Stimulated activated CD8-positive, alpha-beta memory T cell treated with anti-CD3 and anti-CD28 coated beads, Interleukin-12 subunit alpha, Interleukin-12 subunit beta, amount 100 ng/mL, for 24 hours (primary cell): Measurements from ENCODE around the gene ERF.

Source experiments
- DNase-seq: peaks from one replicate; pipeline ENCODE4 v3.0.0-alpha.2; 2020; ENCODE audit errors: extremely low read depth

Gene ERF

DNA sequence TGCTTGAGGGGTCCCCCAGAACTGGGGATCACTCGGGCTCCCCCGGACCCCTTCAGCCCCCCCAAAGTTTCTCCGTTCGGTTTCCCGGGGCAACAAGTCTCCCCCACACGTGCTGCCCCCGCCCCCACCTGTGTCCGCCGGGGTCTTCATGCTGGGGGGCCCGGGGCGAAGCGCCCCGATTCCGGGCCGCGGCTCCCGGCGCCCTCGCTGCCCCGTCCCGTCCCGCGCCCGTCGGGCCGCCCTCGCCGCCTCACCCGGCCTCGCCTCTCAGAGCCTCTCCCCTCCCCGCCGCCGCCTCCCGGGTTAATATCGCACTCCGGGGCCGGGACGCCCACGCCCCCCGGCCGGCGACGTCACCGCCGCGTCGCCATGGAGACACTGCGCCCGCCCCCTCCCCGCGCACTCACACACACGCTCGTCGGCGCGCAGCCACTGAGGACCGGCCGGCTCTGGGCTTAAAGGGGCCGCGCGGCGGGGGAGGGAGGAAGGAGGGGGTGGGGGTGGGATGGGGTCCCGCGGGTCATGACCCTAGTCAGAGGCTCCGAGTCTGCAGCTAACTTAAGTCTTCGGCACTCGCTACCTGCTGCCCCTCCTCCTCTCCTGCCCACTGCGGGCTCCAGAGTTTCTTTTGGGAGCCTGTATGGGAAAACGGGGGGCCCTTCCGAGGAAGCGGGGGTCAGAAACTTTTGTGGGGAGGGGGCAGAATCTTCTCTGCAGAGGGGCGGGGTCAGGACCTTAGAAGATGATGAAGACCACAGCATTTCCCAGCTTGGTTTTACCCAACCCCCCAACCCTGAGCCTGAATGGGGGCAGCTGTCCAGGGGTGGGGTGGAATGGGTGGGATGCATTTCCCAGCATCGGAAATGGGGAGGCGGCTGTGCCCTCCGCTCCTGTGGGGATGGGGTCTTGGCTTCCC lies at the start of gene ERF:
ERF (minus strand) TSS at position 279 of the 916 bp plus-strand sequence; CDS start at position 150, 129 bp downstream.
- DNase-seq, result peak; percentile 83

DNA sequence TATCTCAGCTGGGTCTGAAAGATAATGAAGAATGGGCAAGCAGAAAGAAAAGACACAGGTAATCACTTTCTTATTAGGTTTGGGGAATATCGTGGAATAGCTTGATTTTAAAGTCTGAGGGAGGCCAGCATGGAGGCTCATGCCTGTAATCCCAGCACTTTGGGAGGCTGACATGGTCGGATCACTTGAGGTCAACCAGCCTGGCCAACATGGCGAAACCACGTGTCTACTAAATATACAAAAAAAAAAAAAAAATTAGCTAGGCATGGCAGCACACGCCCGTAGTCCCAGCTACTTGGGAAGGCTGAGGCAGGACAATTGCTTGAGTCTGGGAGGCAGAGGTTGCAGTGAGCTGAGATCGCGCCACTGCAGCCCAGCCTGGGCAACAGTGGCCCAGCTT lies 48.9 kb upstream of the ERF start:
- no peak for DNase-seq

DNA sequence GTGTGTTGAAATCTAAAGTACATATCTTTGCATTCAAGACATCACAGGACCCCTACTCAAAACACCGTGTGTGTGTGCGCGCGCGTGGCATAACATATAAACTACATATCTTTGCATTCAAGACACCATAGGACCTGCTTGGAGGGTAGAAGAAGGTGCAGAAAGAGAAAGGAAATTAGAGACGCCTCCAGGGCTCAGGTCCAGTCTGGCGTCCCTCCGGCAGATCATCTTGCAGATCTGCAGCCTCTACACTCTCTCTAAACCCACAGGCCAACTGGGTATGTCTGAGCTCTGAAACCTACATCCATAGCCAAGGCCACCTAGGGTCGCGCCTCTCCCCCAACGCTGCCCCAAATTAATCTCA lies 48.2 kb upstream of the ERF start:
- no peak for DNase-seq

DNA sequence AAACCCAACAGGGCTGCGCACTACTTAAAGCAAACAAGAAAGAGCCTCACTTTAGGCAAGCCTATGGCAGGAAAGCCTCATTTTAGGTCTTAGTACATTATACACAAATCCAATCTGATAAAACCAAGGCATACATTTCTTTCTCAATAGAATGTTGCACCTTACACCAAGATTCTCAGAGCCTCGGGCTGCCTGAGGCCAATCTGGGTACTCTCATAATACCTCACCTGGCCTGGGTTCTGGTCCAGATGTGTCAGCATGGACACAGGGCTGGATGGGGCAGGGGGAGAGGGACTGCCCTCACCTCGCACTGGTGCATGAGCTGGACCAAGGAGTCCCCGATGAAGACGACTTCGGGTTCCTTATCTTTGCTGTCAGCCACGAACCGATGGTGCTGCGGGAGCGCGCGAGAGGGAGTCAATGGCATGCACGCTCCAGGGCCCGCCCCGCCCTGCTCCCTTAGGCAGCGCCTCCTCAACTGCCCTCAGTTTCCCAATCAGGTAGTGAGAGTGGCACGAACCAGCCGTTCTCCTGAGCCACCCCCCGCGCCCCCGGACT lies 46.8 kb upstream of the ERF start, which contains the start of gene PRR19:
PRR19 (plus strand) TSS at position 487 of the 558 bp plus-strand sequence. CDS start 7,453 bp downstream, outside the sequence.
- DNase-seq, result no peak

DNA sequence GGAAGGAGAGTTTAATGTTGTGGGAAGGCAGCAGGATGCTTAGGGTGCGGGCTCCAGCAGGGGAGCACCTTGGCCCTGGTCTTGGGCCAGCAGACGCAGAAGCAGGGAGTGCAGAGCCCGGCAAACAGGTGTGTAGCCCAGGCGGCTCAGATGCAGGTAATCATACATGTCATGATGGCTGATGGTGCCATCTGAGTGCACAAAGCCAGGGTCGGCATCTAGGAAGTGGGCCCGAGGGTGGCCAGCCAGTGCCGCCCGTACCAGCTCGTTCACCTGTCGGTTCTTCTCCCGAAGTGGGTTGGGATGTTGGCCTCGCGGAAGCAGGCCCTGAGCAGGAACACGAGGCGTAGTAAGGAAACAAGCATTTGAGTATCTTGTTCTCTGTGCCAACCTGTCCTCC lies 42.1 kb upstream of the ERF start:
- no peak for DNase-seq

DNA sequence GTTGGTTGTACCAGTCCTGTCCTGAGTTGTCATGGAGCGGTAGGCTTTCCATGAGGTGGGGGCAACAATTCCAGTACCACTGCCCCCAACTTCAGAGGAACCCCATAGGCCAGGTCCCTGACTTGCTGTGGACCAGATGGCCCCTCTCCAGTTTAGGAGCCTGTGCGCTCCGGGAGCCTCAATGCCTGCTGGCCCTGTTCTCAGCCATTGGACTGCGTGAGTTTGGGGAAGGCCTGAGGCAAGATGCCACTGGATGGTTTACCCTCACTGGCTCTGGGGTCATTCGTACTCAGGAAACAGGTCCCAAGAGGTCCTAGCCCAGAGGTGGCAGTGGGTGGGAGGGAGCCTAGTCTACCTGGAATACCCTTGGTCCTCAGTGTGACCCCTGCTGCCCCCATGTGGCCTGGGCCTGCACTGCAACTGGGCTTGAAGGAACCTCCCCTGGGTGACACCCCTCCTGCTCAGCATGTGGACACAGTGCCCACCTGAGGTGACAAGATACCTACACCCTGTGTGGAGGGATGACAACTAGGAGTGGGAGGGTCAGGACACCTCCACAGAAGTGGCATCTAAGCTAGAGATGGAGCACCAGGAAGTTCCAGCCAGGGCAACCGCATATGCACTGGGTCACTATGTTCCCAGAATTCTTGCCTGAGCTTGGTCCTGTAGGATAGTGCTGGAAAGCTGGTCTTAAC lies 41.0 kb upstream of the ERF start:
- peak; percentile 64 for DNase-seq

DNA sequence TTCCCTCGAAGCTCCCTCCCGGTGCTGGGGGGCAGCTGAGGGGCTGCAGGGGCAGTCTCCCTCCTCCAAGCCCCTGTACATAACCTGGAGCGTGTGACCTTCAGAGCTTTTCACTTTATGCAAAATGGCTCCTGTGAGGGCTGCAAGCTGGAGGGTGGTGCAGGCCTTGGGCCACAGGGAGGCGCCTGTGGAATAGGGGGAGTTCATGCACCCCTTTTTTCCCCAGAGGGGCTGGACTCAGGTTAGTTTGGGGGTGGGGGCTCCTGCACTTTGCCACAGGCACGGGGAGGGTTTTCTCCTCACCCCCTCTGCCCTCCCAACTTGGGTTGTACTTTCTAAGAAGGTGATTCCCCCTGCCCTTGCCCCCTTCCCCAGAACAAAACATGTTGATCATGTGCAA lies 40.4 kb upstream of the ERF start:
- no peak for DNase-seq

DNA sequence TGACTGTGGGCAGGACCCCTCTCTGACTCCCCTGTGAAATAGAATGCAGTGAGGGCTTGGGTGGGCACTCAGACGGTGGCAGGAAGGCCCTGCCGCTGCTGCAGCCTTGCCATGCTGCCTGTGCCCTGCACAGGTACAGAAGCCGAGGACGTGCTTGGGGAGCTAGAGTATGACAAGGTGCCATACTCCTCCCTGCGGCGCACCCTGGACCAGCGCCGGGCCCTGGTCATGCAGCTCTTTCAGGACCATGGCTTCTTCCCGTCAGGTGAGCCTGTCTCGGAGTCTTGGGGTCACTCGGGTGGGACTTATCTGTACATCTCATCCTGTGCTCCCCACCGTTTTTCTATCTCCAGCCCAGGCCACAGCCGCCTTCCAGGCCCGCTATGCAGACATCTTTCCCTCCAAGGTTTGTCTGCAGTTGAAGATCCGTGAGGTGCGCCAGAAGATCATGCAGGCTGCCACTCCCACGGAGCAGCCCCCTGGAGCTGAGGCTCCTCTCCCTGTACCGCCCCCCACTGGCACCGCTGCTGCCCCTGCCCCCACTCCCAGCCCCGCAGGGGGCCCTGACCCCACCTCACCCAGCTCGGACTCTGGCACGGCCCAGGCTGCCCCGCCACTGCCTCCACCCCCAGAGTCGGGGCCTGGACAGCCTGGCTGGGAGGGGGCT lies 39.7 kb upstream of the ERF start:
- DNase-seq, result no peak

DNA sequence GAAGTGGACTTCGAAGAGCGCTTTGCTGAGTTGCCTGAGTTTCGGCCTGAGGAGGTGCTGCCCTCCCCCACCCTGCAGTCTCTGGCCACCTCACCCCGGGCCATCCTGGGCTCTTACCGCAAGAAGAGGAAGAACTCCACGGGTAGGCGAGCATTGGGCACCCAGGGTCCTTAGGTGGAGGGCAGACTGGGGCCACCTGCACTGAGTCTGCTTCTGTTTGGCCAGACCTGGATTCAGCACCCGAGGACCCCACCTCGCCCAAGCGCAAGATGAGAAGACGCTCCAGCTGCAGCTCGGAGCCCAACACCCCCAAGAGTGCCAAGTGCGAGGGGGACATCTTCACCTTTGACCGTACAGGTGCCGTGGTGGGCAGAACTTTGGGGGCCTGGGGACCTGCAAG lies 39.0 kb upstream of the ERF start:
- DNase-seq, result no peak

DNA sequence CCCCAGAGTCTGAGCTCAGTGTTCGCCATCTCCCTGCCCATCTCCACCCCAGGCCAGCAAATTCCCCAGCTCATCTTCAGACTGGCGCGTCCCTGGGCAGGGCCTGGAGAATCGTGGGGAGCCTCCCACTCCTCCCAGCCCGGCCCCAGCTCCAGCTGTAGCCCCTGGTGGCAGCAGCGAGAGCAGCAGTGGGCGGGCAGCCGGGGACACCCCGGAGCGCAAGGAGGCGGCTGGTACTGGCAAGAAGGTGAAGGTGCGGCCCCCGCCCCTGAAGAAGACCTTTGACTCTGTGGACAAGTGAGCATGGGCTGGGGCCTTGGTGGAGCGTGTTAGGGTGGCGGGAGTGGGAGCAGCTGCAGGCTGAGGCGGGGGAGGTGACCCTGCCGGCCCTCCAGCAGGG lies 38.6 kb upstream of the ERF start:
- DNase-seq, result no peak

DNA sequence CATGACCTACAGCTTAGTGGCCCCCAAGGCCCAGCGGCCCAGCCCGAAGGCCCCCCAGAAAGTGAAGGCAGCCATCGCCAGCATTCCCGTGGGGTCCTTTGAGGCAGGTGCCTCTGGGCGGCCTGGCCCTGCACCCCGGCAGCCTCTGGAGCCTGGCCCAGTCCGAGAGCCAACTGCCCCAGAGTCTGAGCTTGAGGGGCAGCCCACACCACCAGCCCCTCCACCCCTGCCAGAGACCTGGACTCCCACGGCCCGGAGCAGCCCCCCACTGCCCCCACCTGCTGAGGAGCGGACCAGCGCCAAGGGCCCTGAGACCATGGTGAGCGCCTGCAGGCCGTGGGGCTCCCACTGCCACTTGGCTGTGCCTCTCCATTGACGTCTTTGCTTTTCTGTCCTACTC lies 38.0 kb upstream of the ERF start:
- DNase-seq, result no peak

DNA sequence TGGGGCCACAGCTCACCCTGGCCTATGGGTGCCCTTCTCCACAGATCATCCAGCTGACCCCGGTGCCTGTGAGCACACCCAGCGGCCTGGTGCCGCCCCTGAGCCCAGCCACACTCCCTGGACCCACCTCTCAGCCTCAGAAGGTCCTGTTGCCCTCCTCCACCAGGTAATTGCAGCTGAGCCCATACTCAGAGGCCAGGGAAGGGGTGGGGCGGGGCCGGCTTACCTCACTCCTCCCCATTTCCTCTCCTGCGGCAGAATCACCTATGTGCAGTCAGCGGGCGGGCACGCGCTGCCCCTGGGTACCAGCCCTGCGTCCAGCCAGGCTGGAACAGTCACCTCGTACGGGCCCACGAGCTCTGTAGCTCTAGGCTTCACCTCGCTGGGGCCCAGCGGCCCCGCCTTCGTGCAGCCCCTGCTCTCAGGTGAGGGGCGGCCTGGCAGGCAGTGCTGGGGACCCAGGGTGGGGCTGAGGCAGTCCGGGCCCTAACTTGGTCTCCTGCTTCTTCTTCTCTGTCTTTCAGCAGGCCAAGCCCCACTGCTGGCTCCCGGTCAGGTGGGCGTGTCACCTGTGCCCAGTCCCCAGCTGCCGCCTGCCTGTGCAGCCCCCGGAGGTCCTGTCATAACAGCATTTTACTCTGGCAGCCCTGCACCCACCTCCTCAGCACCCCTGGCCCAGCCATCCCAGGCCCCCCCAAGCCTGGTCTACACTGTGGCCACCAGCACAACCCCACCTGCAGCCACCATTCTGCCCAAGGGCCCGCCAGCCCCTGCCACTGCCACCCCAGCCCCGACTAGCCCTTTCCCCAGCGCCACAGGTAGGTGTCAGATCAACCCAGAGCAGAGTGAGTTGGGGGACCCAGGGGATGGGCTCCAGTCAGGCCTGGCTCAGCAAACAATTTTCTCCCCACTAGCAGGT lies 37.4 kb upstream of the ERF start:
- DNase-seq, result no peak

DNA sequence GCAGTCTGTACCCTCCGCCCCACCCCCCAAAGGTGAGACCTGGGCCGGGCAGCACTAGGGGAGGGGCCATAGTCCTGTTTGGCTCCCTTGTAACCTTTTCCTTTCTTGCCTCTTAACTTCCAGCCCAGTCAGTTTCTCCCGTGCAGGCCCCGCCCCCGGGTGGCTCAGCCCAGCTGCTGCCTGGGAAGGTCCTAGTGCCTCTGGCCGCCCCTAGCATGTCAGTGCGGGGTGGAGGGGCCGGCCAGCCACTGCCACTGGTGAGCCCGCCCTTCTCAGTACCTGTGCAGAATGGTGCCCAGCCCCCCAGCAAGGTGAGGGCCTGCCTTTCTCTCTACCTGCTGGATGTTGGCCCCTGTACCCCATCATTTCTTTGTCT lies 36.5 kb upstream of the ERF start:
- no peak for DNase-seq

DNA sequence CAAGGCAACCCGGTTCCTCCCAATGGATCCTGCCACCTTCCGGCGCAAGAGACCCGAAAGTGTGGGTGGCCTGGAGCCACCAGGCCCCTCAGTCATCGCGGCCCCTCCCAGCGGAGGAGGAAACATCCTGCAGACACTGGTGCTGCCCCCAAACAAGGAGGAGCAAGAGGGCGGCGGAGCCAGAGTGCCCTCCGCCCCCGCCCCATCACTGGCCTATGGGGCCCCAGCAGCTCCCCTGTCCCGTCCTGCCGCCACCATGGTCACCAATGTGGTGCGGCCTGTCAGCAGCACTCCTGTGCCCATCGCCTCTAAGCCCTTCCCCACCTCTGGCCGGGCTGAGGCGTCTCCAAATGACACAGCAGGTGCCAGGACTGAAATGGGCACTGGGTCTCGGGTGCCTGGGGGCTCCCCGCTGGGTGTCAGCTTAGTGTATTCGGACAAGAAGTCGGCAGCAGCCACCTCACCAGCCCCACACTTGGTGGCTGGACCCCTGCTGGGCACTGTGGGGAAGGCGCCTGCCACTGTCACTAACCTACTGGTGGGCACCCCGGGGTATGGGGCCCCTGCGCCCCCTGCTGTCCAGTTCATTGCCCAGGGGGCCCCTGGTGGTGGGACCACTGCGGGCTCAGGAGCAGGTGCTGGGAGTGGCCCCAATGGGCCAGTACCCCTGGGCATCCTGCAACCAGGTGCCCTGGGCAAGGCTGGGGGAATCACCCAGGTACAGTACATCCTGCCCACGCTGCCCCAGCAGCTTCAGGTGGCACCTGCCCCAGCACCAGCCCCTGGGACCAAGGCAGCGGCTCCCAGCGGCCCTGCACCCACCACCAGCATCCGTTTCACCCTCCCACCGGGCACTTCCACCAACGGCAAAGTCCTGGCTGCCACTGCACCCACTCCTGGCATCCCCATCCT lies 35.9 kb upstream of the ERF start:
- DNase-seq, result no peak

DNA sequence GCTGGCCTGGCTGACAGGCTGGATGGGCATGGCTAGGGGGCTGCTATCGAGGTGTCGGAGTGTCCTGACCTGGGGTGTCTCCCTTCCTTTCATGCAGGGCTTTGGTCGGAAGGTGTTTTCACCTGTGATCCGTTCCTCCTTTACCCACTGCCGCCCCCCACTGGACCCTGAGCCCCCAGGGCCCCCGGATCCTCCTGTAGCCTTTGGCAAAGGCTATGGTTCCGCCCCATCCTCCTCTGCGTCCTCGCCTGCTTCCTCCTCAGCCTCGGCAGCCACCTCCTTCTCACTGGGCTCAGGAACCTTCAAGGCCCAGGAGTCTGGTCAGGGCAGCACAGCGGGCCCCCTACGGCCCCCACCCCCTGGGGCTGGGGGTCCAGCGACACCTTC lies 35.2 kb upstream of the ERF start:
- DNase-seq, result no peak

DNA sequence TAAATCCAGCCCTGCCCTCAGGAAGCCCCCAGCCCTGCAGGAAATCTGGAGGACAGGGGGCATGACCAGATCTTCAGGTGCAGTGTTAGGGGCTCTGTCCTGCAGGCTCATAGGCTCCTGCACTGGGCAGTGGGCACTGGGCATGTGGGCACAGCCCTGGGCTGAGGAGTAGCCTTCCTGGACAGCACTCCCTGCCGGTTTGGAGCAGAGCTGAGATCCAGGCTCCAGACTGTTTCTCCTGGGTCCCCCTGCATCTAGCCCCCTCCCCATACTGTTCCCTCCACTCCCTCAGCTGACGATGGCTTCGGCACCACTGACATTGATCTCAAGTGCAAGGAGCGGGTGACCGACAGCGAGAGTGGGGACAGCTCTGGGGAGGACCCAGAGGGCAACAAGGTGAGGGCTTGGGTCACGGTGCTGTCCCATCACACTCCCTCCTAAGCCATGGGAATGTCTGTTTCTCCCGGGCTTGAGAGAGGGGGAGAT lies 34.7 kb upstream of the ERF start:
- no peak for DNase-seq

DNA sequence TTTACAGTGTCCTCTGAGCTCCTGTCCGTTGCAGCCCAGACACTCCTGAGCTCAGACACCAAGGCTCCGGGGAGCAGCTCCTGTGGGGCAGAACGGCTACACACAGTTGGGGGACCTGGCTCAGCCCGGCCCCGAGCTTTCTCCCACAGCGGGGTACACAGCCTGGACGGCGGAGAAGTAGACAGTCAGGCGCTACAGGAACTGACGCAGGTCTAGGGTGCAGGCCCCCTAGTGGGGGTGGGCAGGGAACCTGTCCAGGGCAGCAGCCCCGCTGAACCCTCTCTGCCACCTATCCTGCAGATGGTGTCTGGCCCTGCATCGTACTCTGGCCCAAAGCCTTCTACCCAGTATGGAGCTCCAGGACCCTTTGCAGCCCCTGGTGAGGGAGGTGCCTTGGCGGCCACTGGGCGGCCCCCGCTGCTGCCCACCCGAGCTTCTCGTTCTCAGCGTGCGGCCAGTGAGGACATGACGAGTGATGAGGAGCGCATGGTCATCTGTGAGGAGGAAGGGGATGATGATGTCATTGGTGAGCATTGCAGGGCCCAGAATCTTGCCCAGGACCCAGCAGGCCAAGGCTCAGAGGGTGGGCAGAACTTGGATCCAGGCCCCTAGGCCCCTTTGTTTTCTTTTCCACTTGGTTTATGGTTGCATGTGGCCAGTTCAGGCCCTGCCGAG lies 34.1 kb upstream of the ERF start:
- DNase-seq, result no peak

DNA sequence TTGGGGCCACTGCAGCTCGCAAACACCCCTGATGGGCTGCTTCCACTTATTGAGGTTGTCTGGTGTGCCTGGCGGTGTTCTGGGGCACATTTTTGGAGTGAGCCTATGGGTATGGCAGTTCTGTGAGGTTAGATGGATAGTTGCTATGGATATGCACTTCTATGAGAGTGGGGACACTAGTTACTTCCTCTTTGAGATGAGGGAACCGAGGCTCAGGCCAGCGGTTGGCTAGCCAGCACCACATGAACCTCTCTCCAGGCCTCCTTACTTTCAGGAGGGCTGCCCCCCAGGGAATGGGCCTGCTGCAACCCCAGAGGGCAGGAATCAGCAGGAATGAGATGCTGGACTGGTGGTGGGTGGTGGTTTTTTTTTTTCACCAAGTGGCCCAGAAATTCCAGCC lies 33.5 kb upstream of the ERF start:
- DNase-seq, result no peak

DNA sequence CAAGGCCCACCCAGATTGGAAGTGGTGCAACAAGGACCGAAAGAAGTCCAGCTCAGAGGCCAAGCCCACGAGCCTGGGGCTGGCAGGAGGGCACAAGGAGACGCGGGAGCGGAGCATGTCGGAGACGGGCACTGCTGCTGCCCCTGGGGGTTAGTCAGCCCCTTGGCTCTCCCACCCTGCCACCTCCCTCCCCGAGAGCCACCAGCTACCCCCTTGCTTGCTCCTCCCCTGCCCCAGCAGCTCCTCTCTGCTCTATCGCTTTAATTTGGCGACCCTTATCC lies 32.8 kb upstream of the ERF start:
- DNase-seq, result no peak
